ENCODE measurements around the gene NCDN. TPM values are rescaled to one million over a fixed set of nuclear protein-coding genes. Genes with fewer than 3 reads are reported as not detected.
A peak's percentile ranks its signal among the peaks of the same experiment; 100 is the strongest.

NCDN gene
- total and polyA plus RNA-seq, 2 of the 8 experiments (the other 6 are each of a cell fraction or from before 2014, with no cell fraction given), result 26.2 to 35.4 TPM

- Histone ChIP-seq H3K56ac (replicated peaks; ENCODE audit: insufficient read length, low read depth, low read length) (no peak overlapping the region), H2BK120ac (replicated peaks; ENCODE audit: low read depth, low read length) (no peak overlapping the region), H3K23ac (ENCODE audit: insufficient read length) (no peak overlapping the region), H3K9ac (replicated peaks in 1 of 4; ENCODE audit: extremely low read depth in 1 of 4, low read depth in 3 of 4, low read length in 3 of 4) (no peak overlapping the region), H2AFZ (ENCODE audit: low read length) (no peak overlapping the region), H3K4me1 (replicated peaks in 1 of 4; ENCODE audit: control insufficient read depth in 3 of 4, insufficient read depth in 4 of 4, low read length in 3 of 4) (peaks cover 0 to 2% (median 0%) of the 10 kb centered on the region in 4 experiments; a peak in 4 of 7 replicates), H2BK12ac (ENCODE audit: low read depth, low read length) (no peak overlapping the region), H3K4me3 (ENCODE audit: extremely low read depth in 1 of 4, insufficient read depth in 2 of 4, low read depth in 3 of 4, low read length in 4 of 4) (no peak overlapping the region), H3K4me2 (ENCODE audit: insufficient read depth in 1 of 2, low read depth in 2 of 2, low read length in 2 of 2) (no peak overlapping the region), H3K79me1 (ENCODE audit: low read depth, low read length) (no peaks in the 10 kb centered on the region), H3K18ac (ENCODE audit: extremely low read depth, low read length) (no peak overlapping the region), H2BK20ac (ENCODE audit: low read length) (no peak overlapping the region), H3K79me2 (ENCODE audit: control insufficient read depth in 1 of 2, insufficient read depth in 2 of 2, low read length in 2 of 2) (no peaks in the 10 kb centered on the region), H2BK5ac (ENCODE audit: low read depth, low read length) (no peak overlapping the region), H3K9me3 (ENCODE audit: insufficient read depth in 2 of 2, low read depth in 1 of 2, low read length in 1 of 2) (no peaks in the 10 kb centered on the region), H4K8ac (ENCODE audit: extremely low read depth, insufficient read depth, low read length) (no peak overlapping the region), H3K23me2 (ENCODE audit: low read depth, low read length) (peaks cover 7% of the 10 kb centered on the region; the same call in 1 of the 2 replicates), H3K4ac (replicated peaks; ENCODE audit: insufficient read length, low read depth, low read length) (no peak overlapping the region), H2AK5ac (ENCODE audit: low read depth, low read length) (no peak overlapping the region), H3K36me3 (ENCODE audit: control insufficient read depth in 2 of 4, insufficient read depth in 4 of 4, low read length in 3 of 4) (peaks cover 0 to 14% (median 4%) of the 10 kb centered on the region in 4 experiments; a peak in 5 of 8 replicates), H2BK15ac (ENCODE audit: low read length) (no peak overlapping the region), H3K14ac (ENCODE audit: insufficient read length) (no peak overlapping the region), H3K27me3 (replicated peaks in 1 of 4; ENCODE audit: control insufficient read depth in 3 of 4, extremely low read depth in 1 of 4, insufficient read depth in 3 of 4, low read length in 3 of 4) (peaks cover 25 to 47% (median 38%) of the 10 kb centered on the region in 4 experiments), H4K20me1 (replicated peaks in 1 of 2; ENCODE audit: control insufficient read depth in 1 of 2, insufficient read depth in 2 of 2, low read length in 2 of 2) (peaks cover 2 to 18% of the 10 kb centered on the region in 2 experiments), H3K27ac (ENCODE audit: low read depth, low read length) (no peak overlapping the region), H4K91ac (replicated peaks; ENCODE audit: insufficient read length, low read length) (no peak overlapping the region), H4K5ac (ENCODE audit: insufficient read length, low read depth, low read length) (no peak overlapping the region)
- peak; percentile 99 for FAIRE-seq
- 28% methylated on average over 4 of the region's 4 CpGs; no CpG with 5 or more reads in 1 of the 2 experiments for WGBS, 2 experiments (ENCODE audit: extremely low coverage in 1 of 2, insufficient coverage in 1 of 2, insufficient read length in 1 of 2, insufficient replicate concordance in 2 of 2, low coverage in 1 of 2, low lambda C conversion rate in 2 of 2, missing lambda C conversion rate in 1 of 2)
- ChIA-PET CTCF (ENCODE audit: partially characterized antibody) (interaction anchor here (0.6 to 5.8 kb wide), 49 partner anchors 9 to 410 kb away, joined by 3 to 91 read pairs (median 4); partner anchors contain the start of genes C1orf216 and KIAA0319L), POLR2A (ENCODE audit: partially characterized antibody) (interaction anchor here (0.6 to 3.2 kb wide), 10 partner anchors 8 to 180 kb away, joined by 3 to 12 read pairs (median 5); partner anchors contain the start of genes C1orf216 and KIAA0319L)
- DNase-seq (ENCODE audit: low read depth in 1 of 2, low spot score in 2 of 2), result peak in 1 of 2 experiments; percentile 87
- TF ChIP-seq CTCF (IDR thresholded peaks at IDR 0.05; ENCODE audit: control extremely low read depth in 1 of 3, insufficient read depth in 1 of 3, low read depth in 1 of 3, low read length in 3 of 3) (peak; percentile 84 to 96 (median 94)), TEAD4 (IDR thresholded peaks at IDR 0.05; ENCODE audit: low read depth, low read length) (0 out of 2 replicates have a peak, but pooled peaks have one; percentile 11), SUZ12 (IDR thresholded peaks at IDR 0.05; ENCODE audit: low read length) (no peak), NRF1 (IDR thresholded peaks at IDR 0.05; ENCODE audit: low read depth, low read length) (no peak), POLR2AphosphoS5 (IDR thresholded peaks at IDR 0.05; ENCODE audit: low read depth, low read length) (peak; percentile 26; the same call in 1 of the 2 replicates)
These were observed 11.4 kb downstream of the NCDN start for GRCh38 chr1:35568975-35569395.

All from H1 (cell line).